Neuronal stem cell (in vitro differentiated cells): ENCODE data around the gene CDH11.

ENCODE experiments used
- DNase-seq: peaks from one replicate; pipeline ENCODE4 v3.0.0-alpha.2; 2013; ENCODE audit warnings: low spot score
- H2AFZ ChIP-seq: one replicate; pipeline ENCODE4 v1.6.1; 2013; ENCODE audit warnings: mild to moderate bottlenecking, low read length, inconsistent platforms
- H2AK5ac ChIP-seq: 2 replicates; pipeline ENCODE4 v1.6.1; 2013; ENCODE audit warnings: low read depth, mild to moderate bottlenecking, inconsistent platforms, low read length, moderate library complexity, mixed read lengths
- H2BK120ac ChIP-seq: 2 replicates; pipeline ENCODE4 v1.6.1; 2013; ENCODE audit warnings: low read depth, mild to moderate bottlenecking, inconsistent platforms, low read length, moderate library complexity, mixed read lengths
- H2BK12ac ChIP-seq: one replicate; pipeline ENCODE4 v1.6.1; 2013; ENCODE audit warnings: low read length, inconsistent platforms
- H2BK15ac ChIP-seq: 2 replicates; pipeline ENCODE4 v1.6.1; 2013; ENCODE audit warnings: mild to moderate bottlenecking, low read length, inconsistent platforms, mixed read lengths
- H2BK5ac ChIP-seq: one replicate; pipeline ENCODE4 v1.6.1; 2013; ENCODE audit warnings: inconsistent platforms, mild to moderate bottlenecking, low read length, moderate library complexity
- H3K14ac ChIP-seq: one replicate; pipeline ENCODE4 v1.6.1; 2013; ENCODE audit warnings: low read length, inconsistent platforms
- H3K18ac ChIP-seq: 2 replicates; pipeline ENCODE4 v1.6.1; 2013; ENCODE audit warnings: low read length, inconsistent platforms
- H3K23ac ChIP-seq: 2 replicates; pipeline ENCODE4 v1.6.1; 2013; ENCODE audit warnings: low read depth, mild to moderate bottlenecking, mixed read lengths, low read length, inconsistent platforms; ENCODE audit not compliant: poor library complexity
- H3K27ac ChIP-seq: replicated peaks from 3 replicates; pipeline ENCODE4 v1.5.1; 2013; ENCODE audit warnings: low read length, inconsistent platforms
- H3K27me3 ChIP-seq, 3 experiments: 2 replicates each; pipeline ENCODE4 v1.6.1; 2013; ENCODE audit warnings: low read length in 3 of 3, mild to moderate bottlenecking in 2 of 3, inconsistent platforms in 1 of 3, low read depth in 1 of 3, mixed read lengths in 1 of 3, moderate library complexity in 1 of 3; ENCODE audit not compliant: control insufficient read depth in 3 of 3, insufficient read depth in 3 of 3
- H3K36me3 ChIP-seq, 2 donors: replicated peaks in 1 of 2; 2 replicates each; pipeline ENCODE4 v1.6.1; 2013; ENCODE audit warnings: low read length in 2 of 2; ENCODE audit not compliant: control insufficient read depth in 2 of 2, insufficient read depth in 2 of 2
- H3K4ac ChIP-seq: 2 replicates; pipeline ENCODE4 v1.6.1; 2013; ENCODE audit warnings: inconsistent platforms, mild to moderate bottlenecking, low read length, moderate library complexity
- H3K4me1 ChIP-seq, 2 donors: 1 replicate in 1 of 2; 2 replicates in 1 of 2; pipeline ENCODE4 v1.6.1; 2013; ENCODE audit warnings: low read length in 2 of 2, low read depth in 1 of 2; ENCODE audit not compliant: control insufficient read depth in 2 of 2, insufficient read depth in 1 of 2
- H3K4me2 ChIP-seq: one replicate; pipeline ENCODE4 v1.6.1; 2013; ENCODE audit warnings: mild to moderate bottlenecking, low read length, inconsistent platforms; ENCODE audit not compliant: insufficient read depth, poor library complexity, severe bottlenecking
- H3K4me3 ChIP-seq, 2 donors: 2 replicates each; pipeline ENCODE4 v1.5.1; 2013; ENCODE audit warnings: low read length in 2 of 2, mild to moderate bottlenecking in 2 of 2, inconsistent platforms in 1 of 2, moderate library complexity in 1 of 2
- H3K79me1 ChIP-seq: one replicate; pipeline ENCODE4 v1.6.1; 2013; ENCODE audit warnings: low read depth, mild to moderate bottlenecking, inconsistent platforms, low read length, moderate library complexity
- H3K9ac ChIP-seq: one replicate; pipeline ENCODE4 v1.6.1; 2013; ENCODE audit warnings: mild to moderate bottlenecking, low read depth, low read length, inconsistent platforms; ENCODE audit not compliant: poor library complexity
- H3K9me3 ChIP-seq, 2 donors: replicated peaks in 1 of 2; 2 replicates each; pipeline versions ENCODE3 to v1.6.1; 2013; ENCODE audit warnings: low read length in 2 of 2, mild to moderate bottlenecking in 2 of 2, inconsistent platforms in 1 of 2, low read depth in 1 of 2, mixed read lengths in 1 of 2, moderate library complexity in 1 of 2; ENCODE audit not compliant: control insufficient read depth in 2 of 2, insufficient read depth in 1 of 2
- H4K8ac ChIP-seq: one replicate; pipeline ENCODE4 v1.6.1; 2013; ENCODE audit warnings: low read depth, mild to moderate bottlenecking, inconsistent platforms, low read length, moderate library complexity
- H4K91ac ChIP-seq: one replicate; pipeline ENCODE4 v1.6.1; 2013; ENCODE audit warnings: low read length, low read depth, mild to moderate bottlenecking, inconsistent platforms; ENCODE audit not compliant: poor library complexity
- WGBS, 2 donors: extraction: QIAGEN DNeasy Blood & Tissue Kit; methylation state at CpG; one replicate each; pipeline ENCODE4 v1.1.7; 2013; ENCODE audit warnings: missing lambda C conversion rate in 2 of 2, mixed read lengths in 1 of 2; ENCODE audit not compliant: insufficient read length in 2 of 2, insufficient replicate concordance in 1 of 2; ENCODE audit errors: extremely low coverage in 2 of 2; 5-methylcytosine and 5-hydroxymethylcytosine counted together

CDH11 gene

DNA sequence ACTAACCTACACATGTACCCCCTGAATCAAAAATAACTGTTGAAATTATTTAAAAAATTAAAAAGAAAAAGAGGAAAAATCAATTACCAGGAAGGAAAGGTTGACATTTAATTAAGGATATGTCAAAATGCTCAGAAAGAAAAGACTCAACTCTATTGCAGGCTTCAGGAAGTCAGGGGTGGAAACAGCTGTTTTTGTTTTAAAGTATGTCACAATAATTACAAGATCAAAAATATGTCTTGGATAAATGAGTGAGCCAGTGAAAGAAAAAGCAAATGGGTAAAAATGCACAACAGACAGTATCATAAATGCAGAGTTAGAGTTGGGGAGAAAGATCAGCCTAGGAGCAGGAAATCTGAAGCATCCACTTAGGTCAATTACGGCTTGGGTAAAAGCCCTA is 146.0 kb downstream of the CDH11 start:
- DNase-seq = no peak
- H3K27ac ChIP-seq = no peak overlapping the region
- H2BK12ac ChIP-seq = no peak overlapping the region

DNA sequence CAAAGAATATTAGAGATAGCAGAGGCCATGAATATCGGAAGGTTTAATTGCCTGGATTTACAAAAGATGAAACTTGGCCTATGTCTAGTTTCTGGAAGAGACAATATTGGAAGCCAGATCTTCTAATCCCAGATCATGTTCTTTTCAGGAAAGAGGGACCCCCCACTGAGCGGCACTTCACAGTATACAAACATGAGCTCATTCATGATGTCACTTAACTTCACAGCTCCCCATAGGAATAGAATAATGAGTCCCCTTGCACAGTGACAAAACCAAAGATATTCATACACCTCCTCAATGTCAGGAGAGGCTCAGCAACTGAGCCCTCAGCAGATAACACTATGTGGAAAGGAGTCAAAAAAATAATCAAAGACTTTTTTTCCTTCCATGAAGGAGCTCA is 147.5 kb downstream of the CDH11 start:
- no peak overlapping the region for H3K27ac ChIP-seq
- no peak overlapping the region for H3K14ac ChIP-seq
- no peak overlapping the region for H4K8ac ChIP-seq
- H2BK5ac ChIP-seq = no peak overlapping the region
- H2BK15ac ChIP-seq = no peak overlapping the region
- H3K18ac ChIP-seq = no peak overlapping the region
- no peak overlapping the region for H2AK5ac ChIP-seq
- DNase-seq = peak; percentile 23
- H2BK12ac ChIP-seq = no peak overlapping the region
- no CpG with 5 or more reads among the region's 2 CpGs for WGBS, 2 donors
- H3K79me1 ChIP-seq = no peaks in the 10 kb centered on the region
- H4K91ac ChIP-seq = no peak overlapping the region
- no peak overlapping the region for H3K9ac ChIP-seq
- H3K4ac ChIP-seq = no peak overlapping the region
- peaks cover 0 to 1% of the 10 kb centered on the region in 2 donors for H3K4me1 ChIP-seq
- H3K4me3 ChIP-seq = no peak overlapping the region
- H3K27me3 ChIP-seq = no peaks in the 10 kb centered on the region
- H3K9me3 ChIP-seq = no peaks in the 10 kb centered on the region
- no peak overlapping the region for H2AFZ ChIP-seq
- H2BK120ac ChIP-seq = no peak overlapping the region
- H3K23ac ChIP-seq = no peak overlapping the region
- H3K36me3 ChIP-seq = peaks cover 0 to 28% of the 10 kb centered on the region in 2 donors
- H3K4me2 ChIP-seq = no peak overlapping the region

More for the DNA sequence above, 146.0 kb downstream of the CDH11 start:
- H3K23ac ChIP-seq = no peak overlapping the region
- peaks cover 0 to 22% of the 10 kb centered on the region in 2 donors for H3K36me3 ChIP-seq
- H3K9ac ChIP-seq = no peak overlapping the region
- H3K9me3 ChIP-seq = no peaks in the 10 kb centered on the region
- H3K27me3 ChIP-seq = no peaks in the 10 kb centered on the region
- no peaks in the 10 kb centered on the region for H3K79me1 ChIP-seq
- no peak overlapping the region for H2AFZ ChIP-seq
- no peak overlapping the region for H3K4me2 ChIP-seq
- H3K14ac ChIP-seq = no peak overlapping the region
- no peak overlapping the region for H2AK5ac ChIP-seq
- H3K18ac ChIP-seq = no peak overlapping the region
- H3K4me3 ChIP-seq = no peak overlapping the region
- H3K4me1 ChIP-seq = peaks cover 0 to 1% of the 10 kb centered on the region in 2 donors
- H3K4ac ChIP-seq = no peak overlapping the region
- no peak overlapping the region for H2BK5ac ChIP-seq
- no CpG with 5 or more reads among the region's 1 CpG for WGBS, 2 donors
- no peak overlapping the region for H4K91ac ChIP-seq
- no peak overlapping the region for H2BK120ac ChIP-seq
- no peak overlapping the region for H4K8ac ChIP-seq
- no peak overlapping the region for H2BK15ac ChIP-seq

DNA sequence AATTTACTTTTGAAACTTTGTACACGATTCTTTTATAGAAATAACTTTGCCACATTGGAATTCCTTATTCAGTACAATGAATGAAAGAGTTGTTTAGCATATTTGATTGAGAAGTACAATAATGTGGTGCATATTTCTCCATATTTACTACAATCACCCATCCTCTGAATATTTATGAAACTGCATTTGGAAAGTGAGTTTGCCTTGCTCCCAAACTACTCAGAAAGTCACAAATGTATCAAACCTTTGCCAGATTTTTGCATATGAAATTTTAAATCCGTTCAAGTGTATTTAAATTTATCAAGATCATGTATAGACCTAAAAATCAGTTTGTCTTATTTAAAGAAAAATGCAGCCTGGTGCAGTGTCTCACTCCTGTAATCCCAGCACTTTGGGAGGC is 148.7 kb downstream of the CDH11 start:
- H3K4me1 ChIP-seq = peaks cover 0 to 1% of the 10 kb centered on the region in 2 donors
- H3K27me3 ChIP-seq = no peaks in the 10 kb centered on the region
- WGBS, 2 donors = no CpG with 5 or more reads among the region's 2 CpGs
- H4K8ac ChIP-seq = no peak overlapping the region
- H3K4me3 ChIP-seq = no peak overlapping the region
- no peak overlapping the region for H3K9ac ChIP-seq
- no peak overlapping the region for H2BK120ac ChIP-seq
- no peak overlapping the region for H2BK12ac ChIP-seq
- no peak overlapping the region for H3K4me2 ChIP-seq
- H3K4ac ChIP-seq = no peak overlapping the region
- peaks cover 0 to 31% of the 10 kb centered on the region in 2 donors for H3K36me3 ChIP-seq
- no peak overlapping the region for H2BK5ac ChIP-seq
- H3K27ac ChIP-seq = no peak overlapping the region
- H3K23ac ChIP-seq = no peak overlapping the region
- H3K79me1 ChIP-seq = no peaks in the 10 kb centered on the region
- H3K18ac ChIP-seq = no peak overlapping the region
- no peak overlapping the region for H2AK5ac ChIP-seq
- H4K91ac ChIP-seq = no peak overlapping the region
- H3K14ac ChIP-seq = no peak overlapping the region
- no peak overlapping the region for H2BK15ac ChIP-seq
- no peak for DNase-seq
- H2AFZ ChIP-seq = no peak overlapping the region
- H3K9me3 ChIP-seq = no peaks in the 10 kb centered on the region

DNA sequence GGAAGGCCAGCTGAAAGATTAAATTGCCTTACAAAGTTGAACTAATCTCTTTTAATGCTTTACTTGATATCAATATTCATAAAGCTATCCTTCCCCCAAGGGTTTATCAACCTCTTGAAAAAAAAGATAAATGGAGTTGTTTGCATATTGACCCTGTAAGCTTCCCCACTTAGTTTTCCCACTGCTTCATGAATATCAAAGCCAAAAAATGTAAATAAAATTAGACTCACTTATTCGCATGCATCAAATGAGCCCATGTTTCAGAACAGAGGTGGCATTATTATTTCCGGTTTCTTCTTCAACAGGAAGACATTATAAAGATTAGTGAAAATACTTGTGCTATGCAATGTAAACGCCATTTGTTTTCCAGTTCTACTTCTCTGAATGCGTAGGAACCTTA is 150.7 kb downstream of the CDH11 start:
- Histone ChIP-seq H3K9ac (no peak overlapping the region), H3K4me1 (peaks cover 0 to 1% of the 10 kb centered on the region in 2 donors), H3K4ac (no peak overlapping the region), H3K4me3 (no peak overlapping the region), H2BK120ac (no peak overlapping the region), H3K9me3 (no peaks in the 10 kb centered on the region), H3K27me3 (no peaks in the 10 kb centered on the region), H4K8ac (no peak overlapping the region), H2BK15ac (no peak overlapping the region), H3K79me1 (no peaks in the 10 kb centered on the region), H3K18ac (no peak overlapping the region), H3K14ac (no peak overlapping the region), H3K27ac (no peak overlapping the region), H2AFZ (no peak overlapping the region), H3K23ac (no peak overlapping the region), H2BK12ac (no peak overlapping the region), H2BK5ac (no peak overlapping the region), H2AK5ac (no peak overlapping the region), H3K36me3 (peaks cover 0 to 33% of the 10 kb centered on the region in 2 donors), H4K91ac (no peak overlapping the region), H3K4me2 (no peak overlapping the region)
- no CpG with 5 or more reads among the region's 4 CpGs for WGBS, 2 donors
- no peak for DNase-seq
